Effector memory CD8-positive, alpha-beta T cell (primary cell): Measurements from ENCODE around the gene HRCT1.
A peak's percentile ranks its signal among the peaks of the same experiment; 100 is the strongest.
"Not testable (repeated sequence)": the region's sequence is repeated elsewhere in the genome, so short reads cannot be mapped to it uniquely, and the experiment has no call there.

Experiments
- ATAC-seq: fragments of 150-1000 bp; cut with Tn5 transposase; replicated peaks from 2 replicates; pipeline ENCODE4 v1.10.0; 2021; ENCODE audit warnings: mild to moderate bottlenecking, moderate library complexity
- DNase-seq, 3 experiments: peaks; one replicate each; pipeline ENCODE4 v3.0.0; 2021
- H3K27ac Mint-ChIP-seq, 2 donors: one replicate each; pipeline ENCODE4 v1.8.0; 2022; ENCODE audit warnings: mild to moderate bottlenecking in 2 of 2, mixed read lengths in 2 of 2, moderate library complexity in 2 of 2
- H3K27me3 Mint-ChIP-seq, 2 donors: one replicate each; pipeline ENCODE4 v1.8.0; 2022; ENCODE audit warnings: mixed read lengths in 2 of 2
- H3K36me3 Mint-ChIP-seq: one replicate; pipeline ENCODE4 v1.8.0; 2022; ENCODE audit warnings: mild to moderate bottlenecking, moderate library complexity, mixed read lengths; ENCODE audit not compliant: insufficient read depth
- H3K4me1 Mint-ChIP-seq, 2 donors: one replicate each; pipeline ENCODE4 v1.8.0; 2022; ENCODE audit warnings: low read depth in 2 of 2, mixed read lengths in 2 of 2
- H3K4me3 Mint-ChIP-seq, 2 donors: one replicate each; pipeline ENCODE4 v1.8.0; 2022; ENCODE audit warnings: mild to moderate bottlenecking in 2 of 2, mixed read lengths in 2 of 2, moderate library complexity in 2 of 2
- H3K9me3 Mint-ChIP-seq, 2 donors: one replicate each; pipeline ENCODE4 v1.8.0; 2022; ENCODE audit warnings: mixed read lengths in 2 of 2

Gene HRCT1

DNA sequence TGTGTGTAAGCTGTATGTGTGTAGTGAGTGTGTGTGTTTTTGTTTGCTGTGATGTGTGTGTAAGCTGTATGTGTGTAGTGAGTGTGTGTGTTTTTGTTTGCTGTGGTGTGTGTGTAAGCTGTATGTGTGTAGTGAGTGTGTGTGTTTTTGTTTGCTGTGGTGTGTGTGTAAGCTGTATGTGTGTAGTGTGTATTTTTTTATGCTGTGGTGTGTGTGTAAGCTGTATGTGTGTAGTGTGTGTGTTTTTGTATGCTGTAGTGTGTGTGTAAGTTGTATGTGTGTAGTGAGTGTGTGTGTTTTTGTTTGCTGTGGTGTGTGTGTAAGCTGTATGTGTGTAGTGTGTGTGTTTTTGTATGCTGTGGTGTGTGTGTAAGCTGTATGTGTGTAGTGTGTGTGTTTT lies 7.4 kb downstream of the HRCT1 start:
- not testable (repeated sequence) for H3K36me3 Mint-ChIP-seq, H3K27me3 Mint-ChIP-seq, H3K9me3 Mint-ChIP-seq, H3K4me3 Mint-ChIP-seq, DNase-seq, H3K27ac Mint-ChIP-seq, ATAC-seq
- peaks cover 9 to 14% of the 10 kb centered on the region in 2 donors for H3K4me1 Mint-ChIP-seq

DNA sequence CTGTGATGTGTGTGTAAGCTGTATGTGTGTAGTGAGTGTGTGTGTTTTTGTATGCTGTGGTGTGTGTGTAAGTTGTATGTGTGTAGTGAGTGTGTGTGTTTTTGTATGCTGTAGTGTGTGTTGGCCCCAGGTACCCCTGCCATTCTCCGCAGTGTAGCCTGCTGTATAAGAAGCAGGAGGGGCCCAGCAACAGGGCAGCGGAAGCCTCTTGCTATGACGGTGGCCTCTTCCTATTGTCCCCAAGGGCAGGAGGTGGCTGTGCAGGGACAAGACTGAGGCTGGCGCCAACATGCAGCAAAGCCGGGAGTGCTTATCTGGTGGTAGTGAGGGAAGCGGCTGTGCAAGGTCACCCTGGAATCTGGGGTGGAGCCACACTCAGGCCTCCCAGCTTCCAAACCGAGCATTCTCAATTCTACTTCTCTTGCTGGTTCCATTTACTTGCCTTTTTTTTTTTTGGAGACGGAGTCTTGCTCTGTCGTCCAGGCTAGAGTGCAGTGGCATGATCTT lies 8.4 kb downstream of the HRCT1 start:
- H3K27ac Mint-ChIP-seq, result no peak overlapping the region
- no peak overlapping the region for H3K4me3 Mint-ChIP-seq
- H3K4me1 Mint-ChIP-seq, result peaks cover 5 to 14% of the 10 kb centered on the region in 2 donors
- H3K9me3 Mint-ChIP-seq, result no peaks in the 10 kb centered on the region
- peaks cover 6% of the 10 kb centered on the region for H3K36me3 Mint-ChIP-seq
- DNase-seq (no peak), ATAC-seq (peak; percentile 31)
- no peaks in the 10 kb centered on the region for H3K27me3 Mint-ChIP-seq

GRCh38 chr9:35915681-35916294 lies 9.8 kb downstream of the HRCT1 start:
- H3K27ac Mint-ChIP-seq, result no peak overlapping the region
- no peaks in the 10 kb centered on the region for H3K9me3 Mint-ChIP-seq
- ATAC-seq, result no peak
- H3K4me3 Mint-ChIP-seq, result no peak overlapping the region
- H3K4me1 Mint-ChIP-seq, result peaks cover 3 to 11% of the 10 kb centered on the region in 2 donors
- no peak for DNase-seq
- no peaks in the 10 kb centered on the region for H3K27me3 Mint-ChIP-seq
- peaks cover 6% of the 10 kb centered on the region for H3K36me3 Mint-ChIP-seq

- Mint-ChIP-seq H3K27ac (no peak overlapping the region), H3K36me3 (peaks cover 6% of the 10 kb centered on the region), H3K27me3 (no peaks in the 10 kb centered on the region), H3K4me3 (no peak overlapping the region), H3K4me1 (peaks cover 0 to 3% of the 10 kb centered on the region in 2 donors), H3K9me3 (no peaks in the 10 kb centered on the region)
- no peak for DNase-seq
- no peak for ATAC-seq
These were observed 11.3 kb downstream of the HRCT1 start for GRCh38 chr9:35917261-35917660.

GRCh38 chr9:35918780-35919179 lies 12.8 kb downstream of the HRCT1 start:
- Mint-ChIP-seq H3K9me3 (no peaks in the 10 kb centered on the region), H3K4me3 (no peak overlapping the region), H3K27ac (peak overlapping the region in 1 of 2 donors; percentile 58), H3K27me3 (peaks cover 12 to 15% of the 10 kb centered on the region in 2 donors), H3K36me3 (peaks cover 6% of the 10 kb centered on the region), H3K4me1 (no peaks in the 10 kb centered on the region)
- ATAC-seq (no peak), DNase-seq (no peak)

- ATAC-seq (no peak), DNase-seq (no peak)
- Mint-ChIP-seq H3K27me3 (peaks cover 13 to 15% of the 10 kb centered on the region in 2 donors), H3K36me3 (peaks cover 6% of the 10 kb centered on the region), H3K4me1 (no peaks in the 10 kb centered on the region), H3K27ac (no peak overlapping the region), H3K9me3 (no peaks in the 10 kb centered on the region), H3K4me3 (no peak overlapping the region)
These were observed 13.4 kb downstream of the HRCT1 start for GRCh38 chr9:35919212-35920008.

- ATAC-seq (no peak), DNase-seq (no peak)
- peaks cover 6% of the 10 kb centered on the region for H3K36me3 Mint-ChIP-seq
- H3K4me3 Mint-ChIP-seq, result no peak overlapping the region
- H3K4me1 Mint-ChIP-seq, result no peaks in the 10 kb centered on the region
- no peak overlapping the region for H3K27ac Mint-ChIP-seq
- peaks cover 15 to 20% of the 10 kb centered on the region in 2 donors for H3K27me3 Mint-ChIP-seq
- no peaks in the 10 kb centered on the region for H3K9me3 Mint-ChIP-seq
These were observed 14.1 kb downstream of the HRCT1 start for GRCh38 chr9:35920051-35920620.

GRCh38 chr9:35923598-35923926 lies 17.6 kb downstream of the HRCT1 start:
- Mint-ChIP-seq H3K4me1 (no peaks in the 10 kb centered on the region), H3K27ac (no peak overlapping the region), H3K36me3 (peaks cover under 1% of the 10 kb centered on the region), H3K9me3 (no peaks in the 10 kb centered on the region), H3K4me3 (no peak overlapping the region), H3K27me3 (peaks cover 29 to 37% of the 10 kb centered on the region in 2 donors)
- ATAC-seq, result no peak
- no peak for DNase-seq

- Mint-ChIP-seq H3K4me1 (no peaks in the 10 kb centered on the region), H3K9me3 (no peaks in the 10 kb centered on the region), H3K27me3 (peaks cover 29 to 37% of the 10 kb centered on the region in 2 donors), H3K4me3 (no peak overlapping the region), H3K27ac (no peak overlapping the region), H3K36me3 (no peaks in the 10 kb centered on the region)
- ATAC-seq, result no peak
- no peak for DNase-seq
These were observed 18.1 kb downstream of the HRCT1 start for GRCh38 chr9:35923927-35924763.

DNA sequence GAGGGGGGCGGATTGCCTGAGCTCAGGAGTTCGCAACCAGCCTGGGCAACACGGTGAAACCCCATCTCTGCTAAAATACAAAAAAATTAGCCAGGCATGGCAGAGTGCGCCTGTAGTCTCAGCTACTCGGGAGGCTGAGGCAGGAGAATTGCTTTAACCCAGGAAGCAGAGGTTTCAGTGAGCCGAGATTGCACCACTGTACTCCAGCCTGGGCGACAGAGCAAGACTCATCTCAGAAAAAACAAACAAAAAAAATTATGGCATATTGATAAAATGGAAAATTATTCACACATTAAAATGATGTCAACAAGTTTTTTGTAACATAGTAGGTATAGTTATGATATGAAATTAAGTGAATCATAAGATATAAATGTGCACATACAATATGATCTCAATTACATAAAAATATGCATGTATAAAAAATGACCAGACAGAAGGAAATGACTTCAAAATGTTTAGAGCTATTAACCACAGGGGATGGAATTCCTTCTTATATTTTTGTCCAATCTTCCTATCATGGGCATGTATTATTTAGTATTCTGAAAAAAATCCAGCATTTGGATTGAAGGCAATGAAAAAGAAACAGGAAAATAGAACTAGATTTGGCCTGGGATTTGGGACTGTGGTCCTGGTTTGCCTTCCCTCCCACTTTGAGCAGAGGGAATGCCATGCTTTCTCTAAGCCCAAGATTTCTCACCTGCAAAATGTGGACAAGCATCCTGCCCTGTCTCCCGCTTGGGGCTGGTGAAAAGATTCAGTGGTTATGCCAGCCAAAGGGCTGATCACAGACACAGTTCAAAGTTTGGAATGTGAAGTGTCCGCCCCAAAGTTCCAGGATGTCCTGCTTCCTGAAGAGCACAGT lies 22.8 kb downstream of the HRCT1 start:
- DNase-seq (no peak), ATAC-seq (no peak)
- H3K36me3 Mint-ChIP-seq, result no peaks in the 10 kb centered on the region
- no peaks in the 10 kb centered on the region for H3K9me3 Mint-ChIP-seq
- no peaks in the 10 kb centered on the region for H3K4me1 Mint-ChIP-seq
- no peak overlapping the region for H3K4me3 Mint-ChIP-seq
- no peak overlapping the region for H3K27ac Mint-ChIP-seq
- peaks cover 20 to 25% of the 10 kb centered on the region in 2 donors for H3K27me3 Mint-ChIP-seq

DNA sequence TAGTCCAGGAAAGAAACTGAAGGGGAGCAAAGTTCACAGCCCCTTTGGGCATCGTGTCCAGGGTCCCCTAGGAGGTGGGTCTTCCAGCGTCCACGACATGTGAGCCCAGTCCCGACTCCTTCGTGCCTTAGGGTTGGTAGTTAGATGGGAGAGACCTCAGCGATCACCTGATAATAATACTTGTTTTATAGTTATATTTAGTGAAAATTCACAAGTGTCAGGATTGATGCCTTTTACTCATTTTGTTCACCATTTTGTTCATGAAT lies 23.4 kb downstream of the HRCT1 start:
- peaks cover 20 to 25% of the 10 kb centered on the region in 2 donors for H3K27me3 Mint-ChIP-seq
- no peak overlapping the region for H3K27ac Mint-ChIP-seq
- ATAC-seq (no peak), DNase-seq (no peak)
- no peaks in the 10 kb centered on the region for H3K4me1 Mint-ChIP-seq
- no peak overlapping the region for H3K4me3 Mint-ChIP-seq
- peaks cover 3% of the 10 kb centered on the region for H3K36me3 Mint-ChIP-seq
- H3K9me3 Mint-ChIP-seq, result no peaks in the 10 kb centered on the region

- H3K4me3 Mint-ChIP-seq, result no peak overlapping the region
These were observed 24.5 kb downstream of the HRCT1 start for GRCh38 chr9:35930521-35930920.

GRCh38 chr9:35930989-35931388 lies 25.0 kb downstream of the HRCT1 start:
- DNase-seq (no peak), ATAC-seq (no peak)
- Mint-ChIP-seq H3K27me3 (peaks cover 14 to 20% of the 10 kb centered on the region in 2 donors), H3K4me3 (no peak overlapping the region), H3K36me3 (peaks cover 3% of the 10 kb centered on the region), H3K9me3 (no peaks in the 10 kb centered on the region), H3K4me1 (no peaks in the 10 kb centered on the region), H3K27ac (no peak overlapping the region)

More at GRCh38 chr9:35930521-35930920, 24.5 kb downstream of the HRCT1 start:
- Mint-ChIP-seq H3K36me3 (peaks cover 3% of the 10 kb centered on the region), H3K27ac (no peak overlapping the region), H3K27me3 (peaks cover 14 to 20% of the 10 kb centered on the region in 2 donors), H3K9me3 (no peaks in the 10 kb centered on the region), H3K4me1 (no peaks in the 10 kb centered on the region)
- DNase-seq, result no peak
- no peak for ATAC-seq
